ENCODE results near the gene RPL34.
"Not testable (repeated sequence)": the region's sequence is repeated elsewhere in the genome, so short reads cannot be mapped to it uniquely, and the experiment has no call there.

RPL34 gene

GRCh38 chr4:108620101-108620932, at the start of gene RPL34:
Gene RPL34, plus strand, starts transcription at chr4:108620576. Its CDS starts 1,384 bp downstream, at chr4:108621960.
- peak; percentile 92 to 99 (median 94) for DNase-seq

- no peak for DNase-seq
Observed at GRCh38 chr4:108570993-108571569, 49.3 kb upstream of the RPL34 start.

- DNase-seq: no peak
Observed at GRCh38 chr4:108574402-108574801, 46.0 kb upstream of the RPL34 start.

- no peak for DNase-seq
Observed at GRCh38 chr4:108581083-108581482, 39.3 kb upstream of the RPL34 start.

- no peak for DNase-seq
Observed at GRCh38 chr4:108586778-108587177, 33.6 kb upstream of the RPL34 start.

GRCh38 chr4:108588878-108589277, 31.5 kb upstream of the RPL34 start:
- no peak for DNase-seq

GRCh38 chr4:108589961-108590360, 30.4 kb upstream of the RPL34 start:
- DNase-seq: no peak

GRCh38 chr4:108590776-108591175, 29.6 kb upstream of the RPL34 start:
- no peak for DNase-seq

GRCh38 chr4:108592674-108592986, 27.7 kb upstream of the RPL34 start:
- peak; percentile 1 to 38 (median 33) for DNase-seq

GRCh38 chr4:108594296-108594695, 26.1 kb upstream of the RPL34 start:
- DNase-seq: not testable (repeated sequence)

- DNase-seq: no peak
Observed at GRCh38 chr4:108596344-108596743, 24.0 kb upstream of the RPL34 start.

GRCh38 chr4:108601106-108601505, 19.3 kb upstream of the RPL34 start:
- no peak for DNase-seq

GRCh38 chr4:108601532-108601931, 18.8 kb upstream of the RPL34 start:
- no peak for DNase-seq

- no peak for DNase-seq
Observed at GRCh38 chr4:108602163-108602562, 18.2 kb upstream of the RPL34 start.

GRCh38 chr4:108607079-108607815, 13.1 kb upstream of the RPL34 start:
- DNase-seq: no peak

GRCh38 chr4:108611365-108611764, 9.0 kb upstream of the RPL34 start:
- DNase-seq: peak in 2 of 3 experiments; percentile 8 to 53

- DNase-seq: no peak
Observed at GRCh38 chr4:108612365-108612764, 8.0 kb upstream of the RPL34 start.

GRCh38 chr4:108619372-108620100, 840 bp upstream of the RPL34 start:
- DNase-seq: no peak

- no peak for DNase-seq
Observed at GRCh38 chr4:108620933-108621905, 843 bp downstream of the RPL34 start.

- peak in 1 of 3 experiments; percentile 2 for DNase-seq
Observed at GRCh38 chr4:108622022-108622421, 1.6 kb downstream of the RPL34 start.

- DNase-seq: no peak
Observed at GRCh38 chr4:108622828-108623227, 2.5 kb downstream of the RPL34 start.
